HG03521 (cell line): Measurements from ENCODE around the gene POU3F1.

Experiments
- ATAC-seq: cut with Tn5 transposase; IDR thresholded peaks from one replicate; pipeline ENCODE4 v1.9.1; 2021; ENCODE audit warnings: mild to moderate bottlenecking, moderate library complexity; ENCODE audit not compliant: unreplicated experiment

Gene POU3F1

GRCh38 chr1:38029081-38029681, 17.4 kb downstream of the POU3F1 start:
- ATAC-seq = no peak

GRCh38 chr1:38028671-38029070, 17.9 kb downstream of the POU3F1 start:
- no peak for ATAC-seq

- peak; percentile 62 for ATAC-seq
Observed at GRCh38 chr1:38028105-38028591, 18.4 kb downstream of the POU3F1 start.

DNA sequence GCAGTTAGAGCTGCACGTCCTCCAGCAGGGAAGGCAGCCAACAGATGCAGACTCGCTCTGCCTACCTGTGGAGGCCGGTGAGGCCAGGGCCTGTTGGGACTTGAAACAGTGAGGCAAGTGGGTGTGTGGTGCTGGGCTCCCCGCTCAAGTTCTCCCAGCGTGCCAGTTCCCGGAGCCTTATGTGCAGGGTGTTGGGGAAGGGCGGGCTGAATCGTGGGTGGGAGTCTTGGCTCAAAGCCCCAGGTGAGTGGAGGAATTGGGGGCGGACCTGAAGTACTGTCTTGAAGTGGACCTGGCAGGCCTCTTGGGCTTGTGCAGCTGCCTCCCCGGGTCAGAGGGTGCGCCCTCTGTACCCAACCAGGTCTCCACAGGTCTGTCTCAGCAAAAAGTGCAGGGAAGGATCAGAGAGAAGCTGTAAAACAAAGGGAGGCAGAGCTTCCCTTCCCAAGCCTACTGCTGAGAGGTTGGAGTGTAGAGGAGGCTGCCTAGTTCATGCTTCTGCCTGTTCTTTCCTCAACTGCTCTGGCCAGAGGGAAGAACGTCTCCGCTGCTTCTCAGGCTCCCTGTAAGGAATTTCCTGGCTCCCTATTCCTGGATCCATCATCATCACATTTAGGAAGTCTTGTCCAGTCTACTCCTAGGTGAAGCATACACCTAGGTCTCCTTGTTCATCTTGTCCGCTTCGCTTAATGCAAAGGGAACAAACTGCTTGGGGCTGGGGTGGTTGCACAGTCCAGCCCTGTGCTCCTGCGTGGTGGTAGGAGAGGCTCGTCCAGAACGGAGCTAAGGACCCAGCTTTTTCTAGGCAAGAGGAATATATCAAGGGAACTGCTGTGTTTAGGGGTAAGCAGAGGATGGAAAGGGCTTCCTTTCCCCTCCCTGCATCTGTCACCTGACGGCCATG, 19.1 kb downstream of the POU3F1 start:
- no peak for ATAC-seq

GRCh38 chr1:38026592-38027200, 19.9 kb downstream of the POU3F1 start:
- no peak for ATAC-seq

GRCh38 chr1:38025664-38026063, 20.9 kb downstream of the POU3F1 start:
- ATAC-seq = no peak

GRCh38 chr1:38025233-38025632, 21.4 kb downstream of the POU3F1 start:
- no peak for ATAC-seq

- no peak for ATAC-seq
Observed at GRCh38 chr1:38022810-38023209, 23.8 kb downstream of the POU3F1 start.

DNA sequence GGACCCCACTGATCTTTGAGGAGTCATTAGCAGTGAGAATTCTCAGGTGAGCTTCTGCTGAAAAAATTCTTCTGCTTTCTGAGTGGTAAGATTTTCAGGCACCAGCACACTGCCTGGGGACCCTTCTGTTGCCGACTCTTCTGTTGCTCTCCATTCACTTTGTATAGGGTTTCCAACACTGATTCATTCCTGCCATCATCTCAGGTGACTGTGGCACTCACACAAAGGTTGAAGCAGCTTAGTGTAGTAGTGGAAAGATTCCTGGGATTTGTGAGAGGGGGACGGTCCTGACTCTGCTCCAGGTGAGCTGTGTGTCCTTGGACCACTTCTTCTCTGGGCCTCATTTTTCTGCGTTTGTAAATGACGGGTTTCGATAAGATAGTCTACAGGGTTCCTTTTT, 24.6 kb downstream of the POU3F1 start:
- no peak for ATAC-seq

GRCh38 chr1:38020396-38020795, 26.2 kb downstream of the POU3F1 start:
- ATAC-seq = no peak

DNA sequence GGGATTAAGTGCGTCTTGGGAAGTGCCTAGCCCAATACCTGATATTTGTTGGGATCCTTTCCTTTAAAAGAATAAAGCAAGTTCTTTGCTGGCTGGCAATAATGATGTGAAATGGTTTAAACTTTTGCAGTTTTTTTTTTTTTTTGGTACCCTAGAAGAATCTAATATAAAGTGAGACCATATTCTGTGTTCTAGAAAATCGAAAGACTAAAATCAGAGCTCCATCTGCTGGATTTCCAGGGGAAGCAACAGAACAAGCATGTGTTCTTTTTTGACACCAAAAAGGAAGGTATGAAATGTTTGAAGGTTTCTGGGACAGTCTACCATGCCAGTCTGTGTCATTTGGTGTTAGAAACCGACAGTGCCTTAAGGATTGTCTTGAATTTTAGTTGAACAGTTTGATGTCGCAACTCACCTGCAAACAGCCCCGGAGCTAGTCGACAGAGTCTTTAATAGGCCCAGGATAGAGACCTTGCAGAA, 27.7 kb downstream of the POU3F1 start:
- ATAC-seq = no peak

DNA sequence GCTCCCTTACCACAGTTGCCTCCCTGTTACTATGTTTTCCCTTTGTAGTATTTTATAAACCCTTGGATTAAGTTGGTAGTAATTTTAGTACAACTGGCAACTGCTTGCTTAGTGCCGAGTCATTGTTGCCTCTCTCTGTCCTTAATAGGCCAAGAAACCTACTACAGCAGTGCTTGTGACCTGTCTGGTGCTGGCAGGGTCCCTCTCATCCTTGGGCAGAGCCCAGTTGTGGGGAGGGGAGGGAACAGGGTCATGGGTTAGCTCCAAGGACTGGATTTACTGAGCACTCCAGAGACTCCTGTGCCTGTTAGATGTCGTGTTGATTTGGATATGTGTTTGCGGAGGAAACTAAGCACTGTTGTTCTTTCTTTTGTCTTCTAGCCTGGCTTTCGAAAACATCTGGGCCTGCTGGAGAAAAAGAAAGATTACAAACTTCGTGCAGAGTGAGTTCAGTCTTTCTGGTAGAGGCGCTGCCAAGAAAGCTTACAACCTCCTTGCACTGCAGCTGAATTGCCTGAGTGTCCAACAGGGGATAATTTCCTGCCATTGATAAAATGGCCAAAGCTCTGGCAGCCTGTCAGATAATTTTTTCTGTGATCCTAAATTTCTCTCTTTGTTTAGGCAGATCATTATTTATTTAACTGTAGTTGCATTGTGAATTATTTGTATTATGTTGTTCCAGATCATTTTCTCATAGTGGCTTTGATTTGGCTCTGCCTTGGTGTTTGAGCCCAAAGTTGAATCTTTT, 30.4 kb downstream of the POU3F1 start:
- ATAC-seq = no peak

DNA sequence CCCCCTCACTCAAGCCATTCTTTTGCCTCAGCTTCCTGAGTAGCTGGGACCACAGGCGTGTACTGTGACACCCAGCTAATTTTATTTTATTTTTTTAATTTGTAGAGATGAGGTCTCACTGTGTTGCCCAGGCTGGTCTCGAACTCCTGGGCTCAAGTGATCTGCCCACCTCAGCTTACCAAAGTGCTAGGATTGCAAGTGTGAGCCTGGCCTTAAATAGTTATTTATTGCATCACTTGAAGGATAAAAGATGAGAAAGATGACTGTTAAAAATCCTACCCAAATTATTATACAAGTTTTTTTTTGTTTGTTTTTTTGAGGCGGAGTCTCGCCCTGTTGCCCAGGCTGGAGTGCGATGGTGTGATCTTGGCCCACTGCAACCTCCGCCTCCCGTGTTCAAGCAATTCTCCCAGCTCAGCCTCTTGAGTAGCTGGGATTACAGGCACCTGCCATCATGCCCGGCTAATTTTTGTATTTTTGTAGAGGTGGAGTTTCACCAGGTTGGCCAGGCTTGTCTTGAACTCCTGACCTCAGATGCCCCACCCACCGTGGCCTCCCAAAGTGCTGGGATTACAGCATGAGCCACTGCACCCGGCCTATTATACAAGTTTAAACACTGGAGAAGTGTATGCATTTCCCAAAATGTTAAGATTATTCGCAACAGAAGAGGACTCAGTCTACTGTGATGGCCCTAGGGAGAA, 31.7 kb downstream of the POU3F1 start:
- ATAC-seq = no peak

DNA sequence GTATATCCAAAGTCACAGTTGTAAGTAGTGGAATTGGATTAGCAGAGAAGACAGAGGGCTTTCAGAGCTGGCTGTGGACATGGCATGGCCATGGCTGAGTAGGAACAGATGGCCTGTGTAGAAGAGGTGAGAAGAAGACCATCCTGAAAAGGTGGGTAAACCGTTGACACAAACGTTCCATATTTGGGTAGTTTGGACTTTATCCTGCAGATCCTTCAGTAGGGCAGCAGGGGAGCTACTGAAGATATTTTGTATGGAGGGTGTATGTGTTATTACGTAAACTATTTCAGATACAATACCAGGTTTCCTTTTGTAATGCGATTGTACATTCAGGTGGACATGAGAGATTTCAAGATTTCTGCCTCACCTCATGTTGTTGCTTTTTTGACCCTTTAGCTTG, 32.4 kb downstream of the POU3F1 start:
- no peak for ATAC-seq

GRCh38 chr1:38013227-38013622, 33.4 kb downstream of the POU3F1 start:
- ATAC-seq = no peak

DNA sequence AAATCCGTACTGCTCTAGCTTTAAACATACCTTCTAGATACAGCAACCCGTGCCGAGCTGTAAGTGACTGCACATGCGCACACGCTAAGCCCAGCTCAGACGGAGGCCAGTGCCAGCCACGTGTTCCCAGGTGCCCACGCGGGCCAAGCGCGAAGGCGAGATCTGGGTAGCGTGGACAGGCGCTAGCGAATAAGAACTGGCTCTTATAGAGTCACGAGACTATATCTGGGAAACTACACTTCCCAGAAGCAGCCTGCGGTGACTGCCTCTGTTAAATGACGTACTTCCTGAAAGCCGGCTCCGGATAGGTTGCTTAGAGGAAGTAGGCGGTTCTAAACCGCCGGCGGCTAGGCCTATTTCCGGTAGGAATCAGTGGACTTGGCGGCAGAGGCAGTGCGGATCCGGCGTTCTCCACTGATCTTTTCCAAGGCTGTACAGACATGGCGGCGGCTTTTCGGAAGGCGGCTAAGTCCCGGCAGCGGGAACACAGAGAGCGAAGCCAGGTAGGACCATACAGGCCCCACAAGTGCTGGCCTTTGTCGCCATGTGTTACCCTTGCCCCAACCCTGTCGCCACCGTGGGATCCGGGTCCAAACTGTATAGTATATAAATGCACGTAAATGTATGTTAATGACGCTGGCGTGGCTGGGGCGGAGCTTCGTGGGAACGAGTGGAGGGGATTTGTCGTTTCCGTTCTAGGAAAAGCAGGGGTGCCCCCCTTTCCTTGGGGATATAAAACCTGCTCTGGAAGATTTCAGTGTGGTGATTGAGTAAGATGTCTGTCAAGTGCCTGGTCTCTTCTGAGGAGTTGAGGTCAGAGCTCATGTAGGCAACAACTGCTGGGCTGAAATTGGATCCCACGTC, 34.0 kb downstream of the POU3F1 start, which contains the start of gene UTP11:
TSS of gene UTP11 (plus strand) at position 372 of the 864 bp plus-strand sequence. CDS start at position 441, 69 bp downstream.
- peak; percentile 96 for ATAC-seq

DNA sequence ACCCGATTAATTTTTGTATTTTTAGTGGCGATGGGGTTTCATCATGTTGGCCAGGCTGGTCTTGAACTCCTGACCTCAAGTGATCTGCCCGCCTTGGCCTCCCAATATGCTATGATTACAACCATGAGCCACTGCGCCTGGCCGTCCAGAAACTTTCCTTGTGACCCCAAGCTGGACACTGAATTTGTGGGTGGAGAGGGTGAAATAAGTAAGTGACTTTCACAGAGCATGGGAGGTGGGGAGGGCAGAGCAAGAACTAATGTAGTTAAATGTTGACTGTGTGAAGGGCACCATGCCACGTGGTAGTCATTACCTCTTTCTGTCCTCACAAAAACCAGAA, 36.8 kb downstream of the POU3F1 start:
- no peak for ATAC-seq

DNA sequence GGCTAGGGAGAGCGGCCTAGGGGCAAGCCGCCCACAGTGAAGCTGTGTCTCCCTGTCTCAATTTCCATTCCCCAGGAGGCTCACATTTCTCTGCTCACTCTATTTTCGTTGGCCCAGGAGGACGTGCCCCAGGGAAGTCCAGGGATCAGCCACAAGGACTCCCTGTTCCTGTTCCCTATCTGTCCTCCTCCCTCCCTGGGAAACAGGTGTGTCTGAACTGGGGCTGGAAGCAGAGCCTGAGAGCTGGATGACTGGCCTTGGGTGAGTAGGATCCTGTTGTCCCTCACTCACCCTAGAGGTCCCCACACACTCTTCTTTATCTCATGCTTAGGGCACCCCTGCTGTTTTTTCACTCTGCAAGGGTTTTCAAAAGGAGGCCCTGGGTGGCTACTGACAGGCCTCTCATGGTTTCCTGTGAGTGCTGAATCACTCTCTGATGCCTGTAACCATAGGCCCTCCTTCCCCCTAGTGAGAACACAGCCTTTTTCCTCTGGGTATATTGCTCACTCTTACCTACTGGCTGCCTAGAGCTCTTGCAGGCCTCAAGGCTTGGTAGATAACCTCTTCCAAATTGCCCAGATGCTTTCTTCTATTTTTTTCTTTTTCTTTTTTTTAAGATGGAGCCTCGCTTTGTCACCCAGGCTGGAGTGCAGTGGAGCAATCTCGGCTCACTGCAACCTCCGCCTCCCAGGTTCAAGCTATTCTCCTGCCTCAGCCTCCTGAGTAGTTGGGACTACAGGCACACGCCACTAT, 37.3 kb downstream of the POU3F1 start:
- no peak for ATAC-seq
